ENCODE data around the gene PRKAG2.

DNA sequence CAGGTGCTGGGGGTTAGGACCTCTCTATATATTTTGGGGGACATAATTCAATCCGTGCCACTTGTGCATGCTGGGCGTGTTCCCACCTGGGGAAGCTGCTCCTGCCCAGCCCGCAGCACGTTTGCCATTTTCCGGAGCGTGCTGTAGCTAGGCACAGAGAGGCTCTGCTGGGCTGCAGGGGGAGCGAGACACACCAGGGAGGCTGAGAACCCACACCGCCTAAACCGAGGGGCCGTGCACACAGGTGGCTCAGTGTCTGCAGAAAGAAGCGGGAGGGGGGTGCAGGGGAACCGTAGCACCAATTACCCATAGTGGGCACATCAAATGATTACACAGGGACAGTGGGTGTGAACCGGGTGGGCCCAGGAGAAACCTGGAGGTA lies 27.0 kb downstream of the PRKAG2 start:
- TF ChIP-seq POLR2A (IDR thresholded peaks at IDR 0.05) = no peak
- no peak for TF ChIP-seq CTCF (IDR thresholded peaks at IDR 0.05)

All from thyroid gland (tissue), 4 donors.